ENCODE measurements around the gene HOPX.
"Not testable (repeated sequence)": the region's sequence is repeated elsewhere in the genome, so short reads cannot be mapped to it uniquely, and the experiment has no call there.

The HOPX gene

DNA sequence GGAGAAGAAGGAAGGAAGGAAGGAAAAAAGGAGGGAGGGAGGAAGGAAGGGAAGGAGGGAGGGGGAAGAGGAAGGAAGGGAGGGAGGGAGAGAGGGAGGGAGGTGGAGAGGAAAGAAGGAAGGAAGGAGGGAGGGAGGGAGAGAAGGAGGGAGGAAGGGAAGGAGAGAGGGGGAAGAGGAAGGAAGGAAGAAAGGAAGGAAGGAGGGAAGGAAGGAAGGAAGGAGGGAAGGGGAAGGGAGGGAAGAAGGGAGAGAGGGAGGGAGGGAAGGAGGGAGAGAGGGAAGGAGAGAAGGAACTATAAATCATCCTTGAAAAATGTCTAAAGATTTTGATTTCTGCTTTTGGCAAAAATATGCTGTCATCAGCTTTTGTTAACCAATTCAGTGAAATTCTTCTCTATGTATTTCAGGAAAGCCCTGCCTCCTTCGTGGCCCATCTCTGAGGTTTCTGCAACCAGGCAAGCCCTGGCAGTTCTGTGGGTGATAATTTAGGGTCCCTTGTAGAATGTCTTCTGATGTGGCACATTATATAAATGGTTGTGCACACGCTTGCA, 7.1 kb upstream of the HOPX start:
- DNase-seq (ENCODE audit: low read depth in 2 of 2) = no peak

- no peak for DNase-seq (ENCODE audit: low read depth in 2 of 2)
Measured at GRCh38 chr4:56686537-56687231, 5.6 kb upstream of the HOPX start.

DNA sequence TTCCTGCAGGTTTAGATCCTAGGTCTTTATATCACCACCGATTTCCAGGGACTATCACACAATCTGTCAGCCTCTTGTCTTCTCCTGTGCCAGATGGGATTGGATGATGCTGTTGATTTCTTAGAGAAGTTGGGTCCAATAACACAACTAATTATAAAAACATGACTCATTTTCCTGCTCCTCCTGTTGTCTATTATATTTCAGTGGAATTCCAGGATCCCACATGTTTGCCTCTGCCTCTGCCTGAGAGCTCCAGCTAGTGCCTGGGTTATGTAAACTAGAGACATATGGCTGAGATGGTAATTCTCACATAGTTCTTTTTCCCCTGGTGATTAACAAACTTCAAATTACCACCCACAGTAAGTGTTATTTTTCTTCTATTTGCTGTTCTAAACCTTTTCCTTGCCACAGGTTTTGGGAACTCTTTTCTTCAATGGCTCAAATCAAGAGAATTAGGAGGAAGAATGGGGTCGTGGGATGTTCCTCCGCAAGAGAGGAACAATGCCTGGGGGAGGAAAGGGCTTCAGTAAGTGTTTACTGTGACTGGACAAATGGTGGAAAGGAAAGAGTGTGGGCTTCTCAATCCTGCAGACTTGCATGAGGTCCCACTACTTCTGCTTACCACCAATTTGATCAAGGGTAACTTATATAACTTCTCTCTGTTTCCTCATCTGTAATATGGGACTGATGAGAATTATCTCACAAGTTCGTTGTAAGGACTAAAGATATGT, 3.4 kb upstream of the HOPX start:
- no peak for DNase-seq (ENCODE audit: low read depth in 2 of 2)

DNA sequence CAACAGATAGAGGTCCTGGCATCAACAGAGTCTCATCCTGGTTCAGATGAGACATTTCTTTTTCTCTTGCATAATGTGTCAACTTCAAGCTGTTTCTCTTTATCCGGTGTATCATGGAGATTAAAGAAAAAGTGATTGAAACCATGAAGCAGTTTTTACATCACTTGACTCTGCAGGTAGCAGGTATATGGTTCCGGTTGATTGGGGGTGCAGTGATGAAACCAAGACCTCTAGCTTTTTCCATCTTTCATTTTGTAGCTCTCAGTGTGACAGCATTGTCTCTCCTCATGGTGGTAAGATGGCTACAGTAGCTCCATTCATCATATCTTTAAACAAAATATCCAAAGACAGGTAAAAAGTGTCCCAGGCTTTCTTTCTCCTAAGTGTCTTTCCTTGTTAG, 2.4 kb upstream of the HOPX start:
- no peak for DNase-seq (ENCODE audit: low read depth in 2 of 2)

- DNase-seq (ENCODE audit: low read depth in 2 of 2) = no peak
Measured at GRCh38 chr4:56681853-56682525, 893 bp upstream of the HOPX start.

DNA sequence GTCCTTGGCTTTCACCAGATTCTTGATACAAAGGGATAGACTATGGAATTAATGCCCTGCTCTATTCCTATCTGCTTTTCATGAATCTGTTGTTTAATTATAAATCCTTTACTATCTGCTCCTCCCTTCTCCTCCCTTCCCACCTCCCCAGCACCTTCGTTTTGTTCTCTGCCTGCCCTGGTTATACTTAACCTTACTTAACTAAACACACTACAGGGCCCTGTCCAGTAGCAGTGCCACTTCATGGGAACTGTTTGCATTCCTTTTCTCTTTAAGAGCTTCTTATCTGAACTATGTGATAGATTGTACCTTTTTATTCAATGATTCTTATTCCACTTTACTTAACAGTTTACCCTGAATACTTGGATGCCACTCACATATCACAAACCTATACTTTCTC, 830 bp downstream of the HOPX start:
- no peak for DNase-seq (ENCODE audit: low read depth in 2 of 2)

GRCh38 chr4:56677711-56678110, 3.4 kb downstream of the HOPX start:
- no peak for DNase-seq (ENCODE audit: low read depth in 2 of 2)

DNA sequence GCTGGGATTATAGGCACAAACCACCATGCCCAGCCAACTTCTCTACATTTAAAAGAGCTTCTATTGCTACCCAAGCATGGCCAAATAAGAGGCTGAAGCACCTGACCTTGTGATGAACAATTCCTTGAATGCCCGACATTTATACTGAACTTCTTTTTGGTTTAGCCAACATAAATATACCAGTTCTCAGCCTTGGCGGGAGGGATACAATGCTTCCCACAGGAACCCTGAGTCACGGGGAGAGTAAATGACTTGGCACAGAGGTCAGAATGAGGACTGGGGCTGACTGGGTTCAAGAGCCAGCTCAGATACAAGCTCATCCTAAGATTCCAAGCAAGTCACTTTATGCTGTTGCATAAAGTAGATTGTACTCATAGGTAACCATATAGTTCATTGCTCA, 6.1 kb downstream of the HOPX start:
- DNase-seq (ENCODE audit: low read depth in 2 of 2) = no peak

GRCh38 chr4:56671860-56672259, 9.2 kb downstream of the HOPX start:
- DNase-seq (ENCODE audit: low read depth in 2 of 2) = no peak

DNA sequence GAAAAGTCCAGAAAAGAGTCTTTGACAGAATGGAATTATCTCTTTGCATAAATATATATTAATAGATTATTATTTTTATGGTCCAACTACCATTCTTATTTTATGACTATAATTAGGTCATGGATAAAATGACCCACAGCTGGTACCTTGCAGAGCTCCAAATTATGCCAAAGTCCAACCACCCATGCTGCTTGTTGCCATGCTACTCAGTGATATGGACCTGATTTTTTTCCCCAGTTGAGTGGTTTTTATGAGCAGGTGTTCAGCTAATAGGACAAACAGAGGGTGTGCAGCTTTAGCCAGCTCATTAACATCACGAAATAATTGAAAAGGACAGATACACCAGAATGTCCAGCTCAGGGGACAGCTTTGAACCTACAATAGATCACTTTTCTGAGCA, 9.7 kb downstream of the HOPX start:
- DNase-seq (ENCODE audit: low read depth in 2 of 2) = no peak

- no peak for DNase-seq (ENCODE audit: low read depth in 2 of 2)
Measured at GRCh38 chr4:56668267-56668666, 12.8 kb downstream of the HOPX start.

DNA sequence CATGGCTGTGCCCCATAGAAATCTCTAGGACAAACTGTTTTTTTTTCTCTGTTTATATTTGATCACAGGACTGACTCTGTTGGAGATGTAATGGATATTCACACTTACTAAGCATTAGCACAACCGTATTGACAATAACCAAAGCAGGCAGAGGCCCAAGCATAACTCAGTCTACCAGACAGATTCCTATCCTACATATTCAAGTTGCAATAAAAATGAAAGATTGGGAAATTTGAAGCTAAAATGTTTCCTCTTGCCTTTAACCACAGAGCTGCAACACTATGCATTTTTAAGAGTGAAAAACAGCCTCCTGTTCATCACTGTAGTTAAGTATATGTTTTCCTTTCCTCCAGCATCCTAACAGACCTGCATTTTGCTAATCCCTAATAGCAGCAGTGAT, 13.7 kb downstream of the HOPX start:
- not testable (repeated sequence) for DNase-seq (ENCODE audit: low read depth in 2 of 2)

GRCh38 chr4:56666279-56666678, 14.8 kb downstream of the HOPX start:
- no peak for DNase-seq (ENCODE audit: low read depth in 2 of 2)

GRCh38 chr4:56665781-56666180, 15.3 kb downstream of the HOPX start:
- no peak for DNase-seq (ENCODE audit: low read depth in 2 of 2)

DNA sequence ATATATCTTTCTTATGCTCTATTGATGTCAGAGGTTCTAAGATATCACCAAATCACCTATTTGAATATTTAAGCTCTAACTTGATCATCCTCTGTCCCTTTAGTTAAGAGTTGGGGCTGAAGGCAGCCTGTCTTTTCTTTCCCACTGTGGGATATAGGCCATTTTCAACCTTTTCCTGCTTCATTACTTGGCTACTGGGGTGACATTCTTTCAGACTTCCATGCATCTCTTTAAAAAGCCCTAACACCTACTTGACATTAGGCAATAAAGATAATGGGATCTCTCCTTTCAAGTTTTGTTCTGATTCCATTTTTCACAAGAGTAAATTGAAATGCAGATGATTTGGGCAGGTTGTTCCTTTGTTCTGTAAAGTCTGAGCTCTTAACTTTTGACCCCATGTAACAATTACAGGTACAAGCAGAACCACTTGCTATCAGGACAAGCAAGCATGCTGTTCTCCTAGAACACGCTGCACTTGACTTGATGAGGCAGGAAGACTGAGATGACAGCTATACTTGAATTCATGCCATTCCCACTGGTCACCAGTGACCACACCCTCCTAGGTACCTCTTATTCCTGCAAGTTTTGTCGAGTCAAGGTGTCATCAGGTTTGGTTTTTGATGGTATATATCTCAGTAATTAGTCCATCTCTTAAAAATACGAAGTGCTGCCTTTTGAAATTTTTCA, 18.2 kb downstream of the HOPX start:
- no peak for DNase-seq (ENCODE audit: low read depth in 2 of 2)

DNA sequence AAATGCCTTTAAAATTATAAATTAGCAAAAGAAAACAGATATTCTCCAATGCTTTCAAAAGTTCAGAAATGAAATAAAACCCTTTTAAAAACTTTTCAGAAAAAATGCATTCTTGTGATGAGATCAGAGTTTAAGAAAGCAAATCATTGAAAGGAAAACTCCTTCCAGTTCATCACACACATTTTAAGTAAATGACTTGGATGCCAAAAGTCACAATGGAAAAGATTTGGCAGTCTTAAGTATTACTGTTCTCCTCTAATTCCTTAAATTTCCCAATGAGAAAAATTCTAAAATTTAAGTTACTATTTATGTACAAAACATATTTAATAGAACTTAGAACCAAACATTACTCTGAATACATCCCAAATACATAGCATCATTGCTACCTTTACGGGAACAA, 21.1 kb downstream of the HOPX start:
- DNase-seq (ENCODE audit: low read depth in 2 of 2) = no peak

DNA sequence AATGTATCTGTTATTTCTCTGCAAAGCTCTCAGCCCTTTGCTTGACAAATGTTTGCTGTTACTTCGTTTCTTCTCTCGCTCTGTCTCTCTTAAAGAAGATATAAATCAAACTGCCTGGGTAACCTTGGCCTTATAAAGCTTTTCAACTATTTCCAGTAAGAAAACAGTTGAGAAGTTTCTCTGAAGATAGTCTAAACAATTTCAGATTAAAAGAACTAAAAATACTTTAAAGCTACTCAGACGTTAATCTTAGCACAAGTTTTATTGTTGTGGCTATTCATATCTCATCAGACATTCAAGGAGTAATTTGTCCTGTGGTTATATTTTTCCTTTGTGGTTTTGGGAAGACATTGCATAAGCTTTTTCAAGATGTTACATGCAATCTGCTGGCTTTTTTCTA, 22.6 kb downstream of the HOPX start:
- no peak for DNase-seq (ENCODE audit: low read depth in 2 of 2)

GRCh38 chr4:56657818-56658217, 23.3 kb downstream of the HOPX start:
- DNase-seq (ENCODE audit: low read depth in 2 of 2) = no peak

- no peak for DNase-seq (ENCODE audit: low read depth in 2 of 2)
Measured at GRCh38 chr4:56657128-56657527, 24.0 kb downstream of the HOPX start.

DNA sequence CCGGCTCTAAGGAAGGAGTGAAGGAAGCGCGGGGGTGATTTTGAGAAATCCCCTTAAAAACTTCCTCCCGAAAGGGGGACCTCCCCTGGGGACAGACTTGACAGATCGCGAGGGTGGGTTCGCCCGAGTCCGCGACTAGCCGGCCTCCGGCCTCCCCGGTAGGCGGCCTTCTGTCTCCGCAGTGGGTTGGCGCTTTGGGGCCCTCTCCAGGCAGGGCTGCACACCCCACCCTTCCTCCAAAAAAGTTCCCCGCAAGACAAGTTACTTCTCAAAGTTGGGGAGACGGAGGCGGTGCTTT, 24.8 kb downstream of the HOPX start:
- peak; percentile 28 to 53 for DNase-seq (ENCODE audit: low read depth in 2 of 2)

DNA sequence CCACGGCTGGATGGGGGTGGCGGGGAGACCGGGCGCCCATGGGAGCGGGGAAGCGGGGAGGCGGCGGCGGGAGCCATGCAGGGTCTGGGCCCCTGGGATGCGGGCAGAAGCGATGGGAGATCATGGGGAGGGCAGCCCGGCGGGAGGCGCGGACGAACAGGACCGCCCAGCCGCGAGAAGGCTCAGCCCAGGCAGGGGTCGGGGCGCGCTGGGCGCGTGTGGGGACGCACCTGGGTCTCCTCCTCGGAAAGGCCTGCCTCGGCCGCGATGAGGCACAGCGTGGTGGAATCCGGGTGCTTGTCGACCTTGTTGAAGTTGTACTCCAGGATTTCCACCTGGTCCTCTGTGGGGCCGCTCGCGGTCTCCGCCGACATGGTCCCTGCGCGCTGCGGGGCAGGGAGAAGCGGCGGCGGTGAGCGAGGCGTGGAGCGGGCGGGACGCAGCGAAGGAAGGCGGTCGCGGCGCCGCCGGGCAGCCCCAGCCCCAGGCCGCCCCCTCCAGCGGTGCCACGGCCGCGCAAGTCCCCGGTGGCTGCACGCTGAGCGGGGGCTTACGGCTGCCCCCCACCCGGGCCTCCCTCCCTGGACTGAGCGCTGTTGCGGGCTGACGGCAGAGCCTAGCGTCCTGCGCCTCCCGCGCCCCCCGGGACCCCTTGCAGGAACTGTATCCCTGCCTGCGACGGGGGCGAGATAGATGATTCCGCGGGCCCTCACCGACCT, 25.3 kb downstream of the HOPX start:
- no peak for DNase-seq (ENCODE audit: low read depth in 2 of 2)

- DNase-seq (ENCODE audit: low read depth in 2 of 2) = no peak
Measured at GRCh38 chr4:56655209-56655626, 25.9 kb downstream of the HOPX start.

Data from stimulated activated CD4-positive, alpha-beta T cell treated with anti-CD3 and anti-CD28 coated beads, Interleukin-4, amount 100 ng/mL, for 48 hours (primary cell).